ENCODE data around the gene PROSER2. TPM values are rescaled to one million over a fixed set of nuclear protein-coding genes. Genes with fewer than 3 reads are reported as not detected.

PROSER2 gene
- total and polyA plus RNA-seq, 9 of the 15 experiments (the other 6 are each of a cell fraction or from before 2014, with no cell fraction given), result 0.62 to 14.8 (median 2.9) TPM

- TF ChIP-seq, protein P1, sequence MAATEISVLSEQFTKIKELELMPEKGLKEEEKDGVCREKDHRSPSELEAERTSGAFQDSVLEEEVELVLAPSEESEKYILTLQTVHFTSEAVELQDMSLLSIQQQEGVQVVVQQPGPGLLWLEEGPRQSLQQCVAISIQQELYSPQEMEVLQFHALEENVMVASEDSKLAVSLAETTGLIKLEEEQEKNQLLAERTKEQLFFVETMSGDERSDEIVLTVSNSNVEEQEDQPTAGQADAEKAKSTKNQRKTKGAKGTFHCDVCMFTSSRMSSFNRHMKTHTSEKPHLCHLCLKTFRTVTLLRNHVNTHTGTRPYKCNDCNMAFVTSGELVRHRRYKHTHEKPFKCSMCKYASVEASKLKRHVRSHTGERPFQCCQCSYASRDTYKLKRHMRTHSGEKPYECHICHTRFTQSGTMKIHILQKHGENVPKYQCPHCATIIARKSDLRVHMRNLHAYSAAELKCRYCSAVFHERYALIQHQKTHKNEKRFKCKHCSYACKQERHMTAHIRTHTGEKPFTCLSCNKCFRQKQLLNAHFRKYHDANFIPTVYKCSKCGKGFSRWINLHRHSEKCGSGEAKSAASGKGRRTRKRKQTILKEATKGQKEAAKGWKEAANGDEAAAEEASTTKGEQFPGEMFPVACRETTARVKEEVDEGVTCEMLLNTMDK (IDR thresholded peaks at IDR 0.05; ENCODE audit: borderline replicate concordance, insufficient read depth, low read depth, low read length, poor library complexity, severe bottlenecking), result no peak
- TF ChIP-seq CHD7 (IDR thresholded peaks at IDR 0.05; ENCODE audit: low read depth, low read length), result no peak
- TF ChIP-seq RBM14 (IDR thresholded peaks at IDR 0.05; ENCODE audit: borderline replicate concordance, insufficient read depth, low read depth, low read length), result no peak
- no peak for TF ChIP-seq RBM25 (IDR thresholded peaks at IDR 0.05; ENCODE audit: low read depth, low read length, severe bottlenecking)
- TF ChIP-seq EGR1 (conservative IDR thresholded peaks at IDR 0.05), result no peak
- TF ChIP-seq, protein P2, sequence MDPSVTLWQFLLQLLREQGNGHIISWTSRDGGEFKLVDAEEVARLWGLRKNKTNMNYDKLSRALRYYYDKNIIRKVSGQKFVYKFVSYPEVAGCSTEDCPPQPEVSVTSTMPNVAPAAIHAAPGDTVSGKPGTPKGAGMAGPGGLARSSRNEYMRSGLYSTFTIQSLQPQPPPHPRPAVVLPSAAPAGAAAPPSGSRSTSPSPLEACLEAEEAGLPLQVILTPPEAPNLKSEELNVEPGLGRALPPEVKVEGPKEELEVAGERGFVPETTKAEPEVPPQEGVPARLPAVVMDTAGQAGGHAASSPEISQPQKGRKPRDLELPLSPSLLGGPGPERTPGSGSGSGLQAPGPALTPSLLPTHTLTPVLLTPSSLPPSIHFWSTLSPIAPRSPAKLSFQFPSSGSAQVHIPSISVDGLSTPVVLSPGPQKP (CRISPR knock-in tag; IDR thresholded peaks at IDR 0.05), result no peak
- TF ChIP-seq TAF7 (tag; IDR thresholded peaks at IDR 0.05), result no peak
- TF ChIP-seq ZNF224 (CRISPR knock-in tag; IDR thresholded peaks at IDR 0.05), result no peak
- no peak for TF ChIP-seq MECOM (CRISPR knock-in tag; IDR thresholded peaks at IDR 0.05)
- TF ChIP-seq, protein P3, sequence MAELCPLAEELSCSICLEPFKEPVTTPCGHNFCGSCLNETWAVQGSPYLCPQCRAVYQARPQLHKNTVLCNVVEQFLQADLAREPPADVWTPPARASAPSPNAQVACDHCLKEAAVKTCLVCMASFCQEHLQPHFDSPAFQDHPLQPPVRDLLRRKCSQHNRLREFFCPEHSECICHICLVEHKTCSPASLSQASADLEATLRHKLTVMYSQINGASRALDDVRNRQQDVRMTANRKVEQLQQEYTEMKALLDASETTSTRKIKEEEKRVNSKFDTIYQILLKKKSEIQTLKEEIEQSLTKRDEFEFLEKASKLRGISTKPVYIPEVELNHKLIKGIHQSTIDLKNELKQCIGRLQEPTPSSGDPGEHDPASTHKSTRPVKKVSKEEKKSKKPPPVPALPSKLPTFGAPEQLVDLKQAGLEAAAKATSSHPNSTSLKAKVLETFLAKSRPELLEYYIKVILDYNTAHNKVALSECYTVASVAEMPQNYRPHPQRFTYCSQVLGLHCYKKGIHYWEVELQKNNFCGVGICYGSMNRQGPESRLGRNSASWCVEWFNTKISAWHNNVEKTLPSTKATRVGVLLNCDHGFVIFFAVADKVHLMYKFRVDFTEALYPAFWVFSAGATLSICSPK (IDR thresholded peaks at IDR 0.05; ENCODE audit: borderline replicate concordance), result no peak
- no peak for TF ChIP-seq ZNF184 (CRISPR knock-in tag; IDR thresholded peaks at IDR 0.05)
Observed at GRCh38 chr10:11824825-11825224, 1.7 kb downstream of the PROSER2 start (continued).
